CD4-positive, alpha-beta T cell treated with Interleukin-6 at 100 ng/mL for 8 hours (primary cell): ENCODE measurements around the gene ANKRD13D.

Experiments used
- DNase-seq: peaks from one replicate; pipeline ENCODE4 v3.0.0-alpha.2; 2020; ENCODE audit warnings: mixed read lengths, low spot score

The ANKRD13D gene

GRCh38 chr11:67261946-67262681 lies 27.0 kb upstream of the ANKRD13D start:
- no peak for DNase-seq

GRCh38 chr11:67262731-67263675 lies 26.1 kb upstream of the ANKRD13D start:
- DNase-seq: peak; percentile 77

- no peak for DNase-seq
Observed at GRCh38 chr11:67264260-67264659, 24.8 kb upstream of the ANKRD13D start.

GRCh38 chr11:67264877-67265632 lies 24.0 kb upstream of the ANKRD13D start:
- no peak for DNase-seq

GRCh38 chr11:67265633-67266448 lies 23.3 kb upstream of the ANKRD13D start:
- peak; percentile 73 for DNase-seq

- no peak for DNase-seq
Observed at GRCh38 chr11:67266449-67267187, 22.5 kb upstream of the ANKRD13D start, which contains the start of gene GRK2. Gene GRK2 (plus strand): TSS chr11:67266473. CDS start chr11:67266700, 227 bp downstream.

- DNase-seq: peak; percentile 29
Observed at GRCh38 chr11:67267188-67268080, 21.7 kb upstream of the ANKRD13D start.

GRCh38 chr11:67268081-67268961 lies 20.8 kb upstream of the ANKRD13D start:
- DNase-seq: peak; percentile 65

GRCh38 chr11:67268962-67269268 lies 20.2 kb upstream of the ANKRD13D start:
- no peak for DNase-seq

GRCh38 chr11:67269401-67270255 lies 19.5 kb upstream of the ANKRD13D start:
- DNase-seq: no peak

GRCh38 chr11:67270256-67271204 lies 18.6 kb upstream of the ANKRD13D start:
- DNase-seq: peak; percentile 27

- no peak for DNase-seq
Observed at GRCh38 chr11:67271205-67271540, 17.9 kb upstream of the ANKRD13D start.

- peak; percentile 47 for DNase-seq
Observed at GRCh38 chr11:67271541-67272284, 17.4 kb upstream of the ANKRD13D start.

GRCh38 chr11:67272327-67273259 lies 16.5 kb upstream of the ANKRD13D start:
- peak; percentile 27 for DNase-seq
